Measurements from ENCODE around the gene TNFRSF1A.

TNFRSF1A gene

DNA sequence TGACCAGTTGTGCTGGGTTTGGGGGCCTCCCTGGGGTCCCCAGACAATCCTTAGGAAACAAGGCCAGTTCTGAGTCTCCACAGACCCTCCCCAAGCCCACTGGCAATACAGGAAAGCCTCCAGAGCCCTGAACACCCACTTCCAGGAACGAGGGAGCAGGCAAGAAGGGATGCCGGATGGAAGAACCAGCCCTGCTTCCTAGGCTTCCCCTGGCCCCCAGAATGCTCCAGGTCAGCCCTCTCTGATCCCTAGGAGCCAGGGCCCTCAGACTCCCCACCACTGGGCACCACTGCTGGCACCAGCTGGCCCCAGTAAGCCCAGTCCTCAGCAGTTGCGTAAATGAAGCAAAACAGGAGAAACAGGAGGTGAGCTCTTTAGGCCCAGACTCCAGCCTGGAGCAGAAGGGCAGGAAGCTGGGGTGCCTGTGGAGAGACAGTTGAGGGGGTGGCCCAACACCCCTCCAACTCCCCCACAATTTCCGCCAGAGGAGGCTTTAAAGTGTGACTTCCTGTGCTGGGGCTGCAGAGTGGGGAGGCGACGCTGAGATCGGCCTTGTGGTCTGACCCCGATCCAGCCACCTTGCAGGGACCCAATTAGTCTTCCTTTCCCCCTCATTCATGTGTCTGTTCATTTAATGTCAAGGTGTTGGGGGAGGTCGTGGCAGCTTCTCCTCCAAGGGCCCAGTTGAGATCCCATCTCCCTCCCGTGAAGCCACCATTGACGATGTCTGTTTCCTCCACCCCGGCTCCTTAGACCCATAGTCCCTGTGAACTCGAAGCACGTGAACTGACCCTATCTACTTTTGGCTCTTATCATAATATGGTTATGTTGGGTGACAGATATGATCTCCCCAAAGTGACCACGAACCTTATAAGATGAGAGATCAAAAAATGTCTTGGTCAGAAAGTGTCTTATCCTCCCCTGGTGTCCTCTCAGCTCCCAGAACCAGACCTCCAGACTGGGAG lies 4.7 kb downstream of the TNFRSF1A start:
- no peak for DNase-seq (ENCODE audit: low read depth in 2 of 2)

DNA sequence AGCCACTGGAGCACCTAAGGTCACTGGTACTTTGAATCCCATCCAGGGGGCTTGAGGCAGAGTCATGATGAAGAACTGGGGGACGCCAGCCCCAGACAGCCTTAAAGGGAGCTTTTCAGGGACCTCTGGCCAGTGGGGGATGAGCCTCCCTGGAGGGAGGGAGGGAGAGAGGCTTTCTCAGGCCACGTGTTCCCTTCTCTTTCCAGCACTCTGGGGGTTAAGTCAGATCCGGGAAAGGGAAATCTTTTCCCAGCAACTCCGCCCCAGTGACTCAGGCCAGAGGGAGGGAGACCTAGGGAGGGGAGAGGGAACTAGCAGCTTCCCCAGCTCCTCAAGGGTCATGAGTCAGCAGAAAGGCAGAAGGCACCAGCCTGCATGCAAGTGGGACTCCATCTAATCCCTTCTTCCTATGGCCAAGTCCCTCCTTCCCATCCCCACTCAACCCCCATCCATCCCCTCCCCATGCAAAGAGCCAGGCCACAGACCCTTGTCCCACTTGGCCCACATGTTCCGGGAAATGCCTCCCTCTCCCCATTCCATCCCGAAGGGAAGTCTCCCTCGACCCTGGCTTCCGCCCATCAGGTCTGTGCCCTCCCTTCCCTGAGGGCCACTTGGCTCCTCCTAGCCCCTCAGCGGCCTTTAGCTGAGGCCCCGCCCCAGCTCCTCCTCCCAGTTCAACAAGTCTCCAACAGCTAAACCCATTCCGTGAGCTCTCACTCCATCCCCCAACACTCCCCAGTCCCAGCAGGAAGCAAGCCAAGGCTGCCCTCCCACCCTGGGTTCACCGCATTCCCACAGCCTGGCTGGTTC lies 5.6 kb downstream of the TNFRSF1A start:
- no peak for DNase-seq (ENCODE audit: low read depth in 2 of 2)

DNA sequence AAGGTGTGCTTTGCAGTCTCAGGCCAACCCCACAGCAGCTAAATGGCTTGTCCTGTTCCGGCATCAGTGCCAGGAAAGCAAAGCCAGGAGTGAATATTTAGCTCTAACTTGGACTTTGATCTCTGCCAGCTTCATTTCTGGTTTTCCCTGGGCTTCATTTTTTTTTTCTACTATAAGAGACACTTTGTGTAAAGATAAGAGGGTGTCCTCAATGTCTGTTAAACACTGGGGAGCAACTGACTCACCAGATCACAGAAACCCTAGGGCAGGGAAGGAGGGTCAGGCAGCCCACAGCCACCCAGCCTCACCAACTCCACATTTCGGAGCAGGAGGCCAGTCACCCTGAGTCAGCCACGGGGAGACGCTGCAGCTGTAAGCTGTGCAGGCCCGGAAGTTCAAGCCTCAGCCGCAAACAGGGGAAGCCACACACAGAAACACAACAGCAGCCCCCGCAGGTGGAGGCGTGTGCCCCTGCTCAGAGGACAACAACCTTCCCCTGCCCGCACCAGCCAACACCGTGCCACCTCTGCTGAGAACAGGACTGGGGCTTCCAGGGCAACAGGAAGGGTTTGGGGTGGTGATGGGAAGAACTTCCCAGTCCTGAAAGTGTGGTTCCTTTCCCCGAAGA lies 6.3 kb downstream of the TNFRSF1A start:
- peak; percentile 54 to 58 for DNase-seq (ENCODE audit: low read depth in 2 of 2)

DNA sequence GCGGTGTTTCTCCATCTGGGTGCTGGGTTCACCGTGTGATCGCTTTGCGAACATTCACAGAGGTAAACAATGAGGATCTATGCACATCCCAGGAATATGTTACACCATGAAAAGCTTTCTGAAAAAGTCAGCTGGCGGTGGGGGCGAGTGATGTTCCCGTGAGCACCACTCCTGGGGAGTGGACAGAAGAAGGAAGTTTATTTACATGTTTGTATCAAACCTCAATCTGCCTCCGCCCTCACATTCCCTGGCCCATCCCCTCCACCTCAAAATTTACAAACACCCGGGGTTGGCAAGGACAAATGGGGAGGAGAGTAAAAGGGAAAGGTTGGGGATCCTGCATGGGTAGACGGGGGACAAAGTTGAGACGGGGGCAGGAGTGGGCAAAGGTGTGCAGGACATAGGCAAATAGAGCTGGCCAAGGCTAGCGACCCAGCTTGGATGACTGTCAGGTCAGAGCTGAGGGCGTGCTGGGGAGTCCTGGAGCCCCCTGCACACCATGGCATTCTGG lies 6.9 kb downstream of the TNFRSF1A start:
- no peak for DNase-seq (ENCODE audit: low read depth in 2 of 2)

DNA sequence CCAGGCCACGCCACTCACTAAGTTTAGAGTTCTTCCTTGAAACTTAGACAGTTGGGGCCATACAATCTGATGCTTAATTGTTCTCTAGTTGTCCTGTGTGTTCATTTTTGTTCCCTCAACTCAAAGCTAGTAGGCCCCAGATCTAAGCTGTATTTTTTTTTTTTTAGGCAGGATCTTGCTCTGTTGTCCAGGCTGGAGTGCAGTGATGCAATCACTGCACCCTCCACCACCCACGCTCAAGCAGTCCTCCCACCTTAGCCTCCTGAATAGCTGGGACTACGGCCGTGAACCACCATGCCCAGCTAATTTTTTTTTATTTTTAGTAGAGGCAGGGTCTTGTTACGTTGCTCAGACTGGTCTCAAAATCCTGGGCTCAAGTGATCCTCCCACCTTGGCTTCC lies 7.5 kb downstream of the TNFRSF1A start:
- DNase-seq (ENCODE audit: low read depth in 2 of 2), result no peak

DNA sequence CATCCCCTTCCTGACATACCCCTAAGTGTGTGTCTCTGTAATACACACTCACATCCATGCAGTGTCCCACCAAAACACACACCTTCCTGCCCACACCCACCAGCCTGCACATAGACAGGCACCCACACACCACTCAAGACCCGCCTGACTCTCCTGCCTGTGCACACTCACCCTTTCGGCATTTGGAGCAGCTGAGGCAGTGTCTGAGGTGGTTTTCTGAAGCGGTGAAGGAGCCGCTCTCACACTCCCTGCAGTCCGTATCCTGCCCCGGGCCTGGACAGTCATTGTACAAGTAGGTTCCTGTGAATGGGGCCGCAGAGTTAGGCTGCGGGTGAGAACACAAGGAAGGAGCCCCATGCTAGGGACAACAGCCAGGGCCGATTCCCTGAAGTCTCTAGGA lies 8.3 kb downstream of the TNFRSF1A start:
- DNase-seq (ENCODE audit: low read depth in 2 of 2), result no peak

DNA sequence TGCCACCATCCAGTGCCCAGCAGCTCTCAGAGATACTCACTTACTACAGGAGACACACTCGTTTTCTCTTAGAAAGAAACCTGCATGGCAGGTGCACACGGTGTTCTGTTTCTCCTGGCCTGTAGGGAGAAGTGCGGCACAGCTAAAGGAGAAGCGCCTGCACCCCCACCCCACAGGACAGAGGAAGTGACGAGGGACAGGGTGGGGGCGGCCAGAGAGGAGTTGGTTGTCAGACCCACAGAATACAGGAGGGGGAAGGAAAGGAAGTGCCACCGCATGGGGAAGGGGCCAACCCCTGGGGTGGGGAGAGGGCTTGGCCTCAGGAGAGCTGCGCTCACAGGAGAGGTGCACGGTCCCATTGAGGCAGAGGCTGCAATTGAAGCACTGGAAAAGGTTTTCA lies 8.8 kb downstream of the TNFRSF1A start:
- no peak for DNase-seq (ENCODE audit: low read depth in 2 of 2)

DNA sequence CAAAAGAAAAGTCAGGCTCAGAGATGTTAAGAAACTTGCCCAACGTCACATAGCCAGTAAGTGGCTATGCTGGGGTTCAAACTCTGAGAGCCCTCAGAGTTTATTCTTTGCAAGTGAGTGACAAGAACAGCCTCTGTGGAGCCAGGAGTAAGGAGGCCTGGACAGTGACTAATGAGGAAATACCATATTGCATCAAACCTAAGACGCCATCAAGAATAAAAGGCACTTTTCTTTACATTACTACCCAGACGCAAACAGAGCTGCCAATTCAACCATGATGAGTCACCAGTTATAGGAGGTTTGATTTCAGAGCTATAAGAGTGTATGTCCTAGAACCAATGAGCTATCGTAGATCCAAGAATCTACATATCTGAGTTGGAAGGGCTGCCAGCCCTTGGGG lies 9.4 kb downstream of the TNFRSF1A start:
- no peak for DNase-seq (ENCODE audit: low read depth in 2 of 2)

DNA sequence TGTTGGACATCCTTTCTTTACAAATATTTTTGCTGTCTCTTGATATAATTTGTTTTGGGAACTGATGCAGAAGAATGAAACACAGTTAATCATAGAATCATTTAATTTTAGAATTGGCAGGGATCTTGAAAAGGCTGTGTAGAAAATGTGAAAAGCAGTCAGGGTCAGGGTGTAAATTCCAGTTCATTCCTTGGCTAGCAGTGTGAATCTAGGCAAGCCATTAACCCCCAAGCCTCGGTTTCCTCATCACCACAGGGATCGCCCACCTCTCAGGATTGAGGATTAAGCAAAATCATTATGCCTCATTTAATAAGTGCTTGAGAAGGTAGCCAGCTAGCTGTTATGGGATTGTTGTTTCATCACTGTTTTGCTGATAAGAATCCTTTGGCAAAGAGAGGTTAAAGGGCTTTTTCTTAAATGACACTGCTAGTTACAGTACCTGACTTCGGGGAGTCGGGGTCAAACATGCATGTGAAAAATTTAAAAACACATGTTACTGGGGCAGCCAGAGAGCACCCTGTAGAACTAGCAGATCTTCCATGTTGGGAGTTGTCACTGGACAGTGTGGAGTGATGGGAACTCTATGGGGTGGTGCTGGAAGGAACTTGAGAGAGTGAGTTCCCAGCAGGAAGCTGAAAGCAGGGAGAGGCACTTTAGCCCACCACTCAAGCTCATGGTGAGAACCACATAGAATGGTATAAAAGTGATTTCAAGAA lies 10.7 kb downstream of the TNFRSF1A start:
- no peak for DNase-seq (ENCODE audit: low read depth in 2 of 2)

DNA sequence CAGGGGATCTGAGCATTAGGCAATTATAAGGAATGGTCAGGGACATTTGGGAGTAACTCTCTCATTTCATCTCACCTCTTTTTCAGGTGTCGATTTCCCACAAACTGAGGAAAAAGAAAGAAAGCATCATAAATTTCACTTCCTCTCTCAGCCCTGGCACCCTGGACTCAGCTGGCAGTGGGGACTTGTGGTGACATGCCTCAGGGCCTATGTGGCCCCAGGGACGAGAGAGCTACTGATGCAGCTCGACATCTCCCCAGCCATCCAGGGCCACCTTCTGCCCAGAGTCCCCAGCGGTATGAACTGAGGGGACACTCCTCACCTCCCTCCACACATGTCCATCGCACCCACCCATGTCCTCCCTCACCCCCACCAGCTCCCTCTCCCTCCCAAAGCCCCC lies 11.7 kb downstream of the TNFRSF1A start:
- DNase-seq (ENCODE audit: low read depth in 2 of 2), result no peak

DNA sequence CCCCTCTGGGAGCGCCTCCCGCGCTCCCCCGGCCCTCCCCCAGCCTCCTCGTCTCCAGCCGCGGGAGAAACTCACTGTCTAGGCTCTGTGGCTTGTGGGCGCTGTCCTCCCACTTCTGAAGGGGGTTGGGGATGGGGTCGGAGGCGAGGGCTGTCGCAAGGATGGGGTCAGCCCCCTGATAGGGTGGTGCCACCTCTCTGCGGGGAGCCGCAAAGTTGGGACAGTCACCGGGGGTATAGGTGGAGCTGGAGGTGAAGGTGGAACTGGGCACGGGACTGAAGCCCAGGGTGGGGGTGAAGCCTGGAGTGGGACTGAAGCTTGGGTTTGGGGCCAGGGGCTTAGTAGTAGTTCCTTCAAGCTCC lies 12.2 kb downstream of the TNFRSF1A start:
- DNase-seq (ENCODE audit: low read depth in 2 of 2), result no peak

DNA sequence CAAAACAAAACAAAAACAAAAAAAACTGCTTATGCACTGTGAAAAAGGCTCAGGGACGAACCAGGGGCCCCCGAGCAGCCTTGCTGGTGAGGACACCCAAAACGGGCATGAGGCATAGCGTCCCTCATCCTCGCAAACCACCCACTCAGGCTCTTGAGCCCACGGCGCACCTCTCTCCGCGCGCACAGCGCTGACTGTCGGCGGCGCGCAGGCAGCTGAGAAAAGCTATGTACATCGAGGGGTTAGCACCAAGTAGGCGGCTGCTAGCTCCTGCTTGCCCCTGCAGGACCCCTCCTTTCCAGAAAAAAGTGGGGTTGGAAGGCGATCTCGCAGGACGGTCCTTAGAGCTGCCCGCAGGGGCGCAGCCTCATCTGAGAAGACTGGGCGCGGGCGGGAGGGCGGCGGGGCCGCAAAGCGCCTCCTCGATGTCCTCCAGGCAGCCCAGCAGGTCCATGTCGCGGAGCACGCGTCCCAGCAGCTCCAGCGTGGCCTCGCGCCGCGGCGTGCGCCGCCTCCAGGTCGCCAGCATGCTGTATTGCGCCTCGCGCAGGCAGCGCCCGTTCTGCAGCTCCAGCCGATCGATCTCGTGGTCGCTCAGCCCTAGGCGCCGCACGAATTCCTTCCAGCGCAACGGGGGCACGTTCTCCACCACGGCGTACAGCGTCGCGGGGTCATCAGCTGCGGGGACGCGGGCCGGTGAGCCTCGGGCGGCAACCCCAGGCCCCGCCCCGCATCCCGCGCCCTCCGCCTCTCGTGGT lies 12.8 kb downstream of the TNFRSF1A start:
- no peak for DNase-seq (ENCODE audit: low read depth in 2 of 2)

DNA sequence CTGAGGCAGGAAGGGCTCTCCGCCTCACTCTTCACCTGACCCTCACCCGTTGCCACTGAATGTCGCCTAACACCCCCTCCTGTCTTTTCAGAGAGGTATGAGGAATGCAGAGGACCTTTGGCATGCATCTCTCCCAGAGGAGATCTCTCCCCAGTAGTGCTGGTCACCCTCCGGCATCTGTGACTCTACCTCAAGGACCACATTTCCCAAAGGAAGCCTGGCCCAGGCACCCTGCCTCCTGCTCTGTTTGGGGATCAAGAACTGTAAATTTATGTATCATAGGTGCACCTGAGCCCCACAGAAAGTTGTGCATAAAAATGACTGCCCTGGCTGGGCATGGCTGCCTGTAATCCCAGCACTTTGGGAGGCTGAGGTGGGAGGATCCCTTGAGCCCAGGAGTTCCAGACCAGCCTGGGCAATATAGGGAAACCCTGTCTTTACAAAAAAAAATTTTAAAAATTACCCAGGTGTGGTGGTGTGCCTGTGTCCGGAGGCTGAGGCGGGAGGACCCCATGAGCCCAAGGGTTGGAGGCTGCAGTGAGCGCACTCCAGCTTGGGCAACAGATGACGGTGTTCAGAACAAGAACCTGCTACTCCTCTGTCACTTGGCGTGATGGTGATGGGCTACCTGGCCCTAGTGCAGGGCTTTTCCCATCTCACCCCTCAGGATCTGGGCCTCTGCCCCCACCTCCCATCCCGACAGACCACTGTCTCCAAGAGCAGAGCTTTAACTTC lies 13.7 kb downstream of the TNFRSF1A start:
- no peak for DNase-seq (ENCODE audit: low read depth in 2 of 2)

DNA sequence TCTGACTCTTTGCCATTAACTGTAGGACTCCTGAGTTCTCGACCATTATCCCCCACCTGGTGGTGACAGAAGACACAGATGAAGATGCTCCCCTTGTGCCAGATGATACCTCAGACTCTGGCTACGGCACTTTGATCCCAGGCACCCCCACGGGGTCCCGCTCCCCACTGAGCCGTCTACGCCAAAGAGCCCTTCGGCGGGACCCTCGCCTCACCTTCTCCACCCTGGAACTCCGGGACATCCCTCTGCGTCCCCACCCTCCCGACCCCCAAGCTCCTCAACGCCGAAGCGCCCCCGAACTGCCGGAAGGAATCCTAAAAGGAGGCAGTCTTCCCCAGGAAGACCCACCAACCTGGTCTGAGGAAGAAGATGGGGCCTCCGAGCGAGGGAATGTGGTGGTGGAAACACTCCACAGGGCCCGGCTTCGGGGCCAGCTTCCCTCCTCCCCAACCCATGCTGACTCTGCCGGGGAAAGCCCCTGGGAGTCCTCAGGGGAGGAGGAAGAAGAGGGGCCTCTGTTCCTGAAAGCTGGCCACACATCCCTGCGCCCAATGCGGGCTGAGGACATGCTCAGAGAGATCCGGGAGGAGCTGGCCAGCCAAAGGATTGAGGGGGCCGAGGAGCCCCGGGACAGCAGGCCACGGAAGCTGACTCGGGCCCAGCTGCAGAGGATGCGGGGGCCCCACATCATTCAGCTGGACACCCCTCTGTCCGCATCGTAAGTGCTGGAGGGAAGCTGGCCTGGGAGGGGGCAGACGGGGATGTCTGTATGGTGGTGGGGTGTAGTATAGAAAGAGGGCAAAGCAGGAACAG lies 14.4 kb downstream of the TNFRSF1A start:
- DNase-seq (ENCODE audit: low read depth in 2 of 2), result no peak

DNA sequence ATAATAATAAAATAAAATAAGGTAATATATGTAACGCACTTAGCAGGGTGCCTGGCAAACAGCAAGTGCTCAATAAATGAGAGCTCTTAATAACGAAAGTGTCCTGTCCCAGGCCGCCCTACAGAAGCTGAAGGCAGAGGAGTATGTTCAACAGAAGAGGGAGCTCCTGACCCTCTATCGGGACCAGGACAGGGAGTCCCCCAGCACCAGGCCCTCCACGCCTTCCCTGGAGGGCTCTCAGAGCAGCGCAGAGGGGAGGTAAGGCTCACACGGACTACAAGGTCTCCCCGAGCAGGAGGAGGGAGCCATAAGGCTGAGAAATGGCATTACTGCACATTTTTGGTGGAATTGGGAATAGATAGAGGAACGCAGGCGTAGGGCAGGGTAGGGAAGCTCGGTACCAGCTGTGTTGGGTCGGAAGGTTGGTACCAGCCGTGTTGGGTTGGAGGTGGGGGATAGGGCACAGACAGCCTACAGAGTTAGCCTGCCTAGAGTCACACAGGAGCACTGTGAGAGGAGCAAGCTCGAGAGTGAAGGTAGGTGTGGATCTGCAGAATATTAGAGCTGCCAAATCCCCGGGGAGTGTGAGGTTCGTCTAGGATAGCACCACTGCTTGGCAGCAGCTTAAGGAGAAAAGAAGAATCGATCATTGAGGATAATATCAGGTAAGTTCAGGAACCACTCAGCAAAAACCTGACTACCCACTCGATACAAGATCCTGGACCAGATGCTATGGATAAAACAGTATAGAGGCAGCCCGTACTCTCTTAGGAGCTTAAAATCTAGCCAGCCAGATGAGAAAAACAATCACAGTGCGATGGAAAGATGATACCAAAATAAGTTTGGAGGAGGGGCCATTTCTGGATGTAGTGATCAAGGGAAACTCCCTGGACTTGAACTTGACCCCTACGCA lies 15.3 kb downstream of the TNFRSF1A start:
- DNase-seq (ENCODE audit: low read depth in 2 of 2), result no peak

DNA sequence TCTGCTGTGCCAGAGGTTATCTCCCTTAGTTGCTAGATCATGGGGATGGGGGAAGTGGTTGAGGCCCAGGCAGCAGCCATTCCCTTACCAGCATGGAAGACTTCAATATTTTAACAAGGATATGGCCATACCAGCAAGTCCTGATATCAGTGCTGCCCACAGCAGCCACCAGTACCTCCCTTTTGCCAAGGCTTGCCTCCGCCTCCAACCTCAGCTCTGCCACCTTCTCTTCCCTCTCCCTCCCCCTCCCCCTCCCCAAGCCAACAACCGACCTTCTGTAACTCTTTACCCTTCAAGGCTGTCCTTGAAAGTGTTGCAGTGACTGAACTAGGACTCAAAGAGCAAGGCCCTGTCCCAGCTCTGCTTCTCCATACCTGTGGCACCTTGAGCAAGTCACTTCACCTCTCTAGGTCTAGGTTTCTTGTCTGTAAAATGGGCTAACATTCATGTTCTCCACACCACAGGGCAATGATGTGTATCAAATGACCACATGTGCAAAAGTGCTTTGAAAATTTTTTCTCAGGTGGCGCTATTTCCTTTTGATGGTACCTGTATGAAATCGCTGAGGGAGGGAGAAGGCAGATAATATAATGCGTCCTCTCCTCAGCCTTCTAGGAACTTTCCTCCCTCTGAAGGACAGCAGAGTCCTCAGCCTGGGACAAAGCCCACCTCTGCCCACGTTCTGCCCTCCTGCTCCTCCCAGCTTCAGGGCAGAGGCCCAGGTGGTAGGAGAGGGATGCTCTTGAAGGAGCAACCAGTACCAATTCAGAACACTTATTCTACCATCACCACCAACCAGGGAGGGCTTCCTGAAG lies 16.7 kb downstream of the TNFRSF1A start:
- no peak for DNase-seq (ENCODE audit: low read depth in 2 of 2)

DNA sequence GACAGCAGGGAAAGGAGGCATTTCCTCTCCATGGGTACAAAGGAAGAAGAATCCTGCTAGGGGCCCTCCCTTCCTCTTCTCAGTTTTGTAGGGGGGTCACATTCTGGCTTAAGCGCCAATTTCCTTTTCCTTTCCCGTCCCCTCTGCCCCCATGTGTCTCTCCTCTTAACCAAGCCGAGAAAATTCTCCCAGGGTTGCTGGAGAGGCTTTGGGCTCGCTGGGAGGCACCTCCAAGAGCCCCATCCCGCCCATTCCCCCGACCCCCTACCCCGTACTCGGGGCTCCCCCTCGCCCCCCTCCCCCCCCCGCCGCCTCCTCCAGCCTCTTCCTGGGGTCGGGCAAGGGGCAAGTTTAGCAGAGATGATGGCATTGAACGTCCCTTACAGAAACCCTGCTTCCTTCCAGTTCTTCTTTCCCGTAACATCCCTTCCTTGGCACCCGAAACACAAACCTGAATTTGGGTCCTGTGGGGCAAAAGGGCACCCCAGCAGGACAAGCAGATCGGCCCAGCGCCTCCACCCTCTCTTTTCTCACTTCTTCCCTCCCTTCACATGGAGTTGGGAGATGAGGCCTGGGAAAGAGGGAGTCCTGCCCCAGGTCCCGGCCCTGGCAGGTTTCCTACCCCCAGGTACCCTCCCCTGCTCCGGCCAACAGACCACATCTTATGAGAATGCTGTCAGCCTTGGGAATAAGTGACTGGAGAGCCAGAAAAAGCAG lies 17.7 kb downstream of the TNFRSF1A start:
- no peak for DNase-seq (ENCODE audit: low read depth in 2 of 2)
